ACC112 (cell line): Measurements from ENCODE around the gene RPEL1.

ENCODE experiments used
- H2AFZ ChIP-seq: fragments of 200-600 bp; sonication (generic); one replicate; pipeline ENCODE4 v1.6.0; 2017; ENCODE audit warnings: antibody characterized with exemption, low read length; ENCODE audit not compliant: unreplicated experiment
- H3K27ac ChIP-seq: fragments of 200-600 bp; sonication (generic); 2 replicates; pipeline ENCODE4 v1.5.1; 2014; ENCODE audit warnings: low read depth, mild to moderate bottlenecking, antibody characterized with exemption, low read length, moderate library complexity
- H3K27me3 ChIP-seq: fragments of 200-600 bp; sonication (generic); 2 replicates; pipeline ENCODE4 v1.6.1; 2014; ENCODE audit warnings: mild to moderate bottlenecking, antibody characterized with exemption, low read length, moderate library complexity, mixed read lengths; ENCODE audit not compliant: insufficient read depth
- H3K36me3 ChIP-seq: fragments of 200-600 bp; sonication (generic); 2 replicates; pipeline ENCODE4 v1.6.1; 2016; ENCODE audit warnings: mild to moderate bottlenecking, antibody characterized with exemption, low read length, moderate library complexity, mixed read lengths; ENCODE audit not compliant: insufficient read depth
- H3K4me1 ChIP-seq: fragments of 200-600 bp; sonication (generic); one replicate; pipeline ENCODE4 v1.6.1; 2016; ENCODE audit warnings: low read length, mixed read lengths; ENCODE audit not compliant: insufficient read depth, unreplicated experiment, control insufficient read depth
- H3K4me3 ChIP-seq: fragments of 200-600 bp; sonication (generic); 2 replicates; pipeline ENCODE4 v1.5.1; 2014; ENCODE audit warnings: mild to moderate bottlenecking, low read depth, low read length
- H3K79me2 ChIP-seq: fragments of 200-600 bp; sonication (generic); one replicate; pipeline ENCODE4 v1.6.0; 2016; ENCODE audit warnings: low read length; ENCODE audit not compliant: control insufficient read depth, unreplicated experiment, insufficient read depth

Gene RPEL1

DNA sequence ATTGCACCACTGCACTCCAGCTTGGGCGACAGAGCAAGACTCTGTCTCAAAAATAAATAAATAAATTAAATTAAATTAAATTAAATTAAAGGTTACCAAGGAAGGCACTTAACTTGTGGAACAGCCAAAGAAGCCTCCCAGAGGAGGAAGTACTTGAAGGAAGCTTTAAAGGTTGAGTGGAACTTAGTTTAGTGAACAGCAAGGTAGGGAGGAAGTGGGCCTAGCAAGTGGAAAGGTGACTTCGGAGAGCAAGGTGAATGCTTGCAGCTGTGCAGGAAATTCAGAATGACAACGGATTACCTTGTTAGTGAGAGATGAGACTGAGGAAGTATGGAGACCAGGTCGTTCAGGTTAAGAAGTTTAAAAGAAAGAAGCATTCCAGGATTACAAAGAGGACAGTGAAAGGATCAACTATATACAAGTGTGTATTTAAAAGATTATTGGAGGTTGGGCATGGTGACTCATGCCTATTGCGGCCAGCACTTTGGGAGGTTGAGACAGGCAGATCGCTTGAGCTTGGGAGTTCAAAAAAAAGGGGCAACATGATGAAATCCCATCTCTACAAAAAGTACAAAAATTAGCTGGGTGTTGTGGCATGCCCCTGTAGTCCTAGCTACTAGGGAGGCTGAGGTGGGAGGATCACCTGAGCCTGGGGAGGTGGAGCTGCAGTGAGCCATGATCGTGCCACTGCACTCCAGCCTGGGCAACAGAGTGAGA, 12.8 kb upstream of the RPEL1 start:
- H3K27ac ChIP-seq = no peak overlapping the region
- no peaks in the 10 kb centered on the region for H3K36me3 ChIP-seq
- H3K4me1 ChIP-seq = peaks cover 25% of the 10 kb centered on the region
- H3K4me3 ChIP-seq = no peak overlapping the region
- H2AFZ ChIP-seq = no peak overlapping the region
- H3K27me3 ChIP-seq = no peaks in the 10 kb centered on the region
- no peaks in the 10 kb centered on the region for H3K79me2 ChIP-seq

DNA sequence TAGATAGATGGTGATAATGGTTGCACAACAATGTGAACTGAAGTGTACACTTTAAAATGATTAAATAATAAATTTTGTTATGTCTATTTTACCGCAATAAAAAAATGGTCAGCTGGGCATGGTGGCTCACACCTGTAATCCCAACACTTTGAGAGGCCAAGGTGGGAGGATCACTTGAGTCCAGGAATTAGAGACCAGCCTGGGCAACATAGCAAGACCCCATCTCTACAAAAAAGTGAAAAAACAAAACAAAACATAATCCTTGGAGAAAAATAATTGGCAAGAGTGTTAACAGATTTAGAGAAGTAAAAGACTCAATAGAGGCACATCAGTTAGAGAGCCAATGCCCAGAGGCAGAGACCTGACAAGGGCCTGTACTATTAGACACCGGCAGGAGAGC, 9.9 kb upstream of the RPEL1 start:
- Histone ChIP-seq H3K79me2 (no peaks in the 10 kb centered on the region), H2AFZ (no peak overlapping the region), H3K27ac (no peak overlapping the region), H3K4me1 (peaks cover 24% of the 10 kb centered on the region), H3K27me3 (no peaks in the 10 kb centered on the region), H3K4me3 (no peak overlapping the region), H3K36me3 (no peaks in the 10 kb centered on the region)

DNA sequence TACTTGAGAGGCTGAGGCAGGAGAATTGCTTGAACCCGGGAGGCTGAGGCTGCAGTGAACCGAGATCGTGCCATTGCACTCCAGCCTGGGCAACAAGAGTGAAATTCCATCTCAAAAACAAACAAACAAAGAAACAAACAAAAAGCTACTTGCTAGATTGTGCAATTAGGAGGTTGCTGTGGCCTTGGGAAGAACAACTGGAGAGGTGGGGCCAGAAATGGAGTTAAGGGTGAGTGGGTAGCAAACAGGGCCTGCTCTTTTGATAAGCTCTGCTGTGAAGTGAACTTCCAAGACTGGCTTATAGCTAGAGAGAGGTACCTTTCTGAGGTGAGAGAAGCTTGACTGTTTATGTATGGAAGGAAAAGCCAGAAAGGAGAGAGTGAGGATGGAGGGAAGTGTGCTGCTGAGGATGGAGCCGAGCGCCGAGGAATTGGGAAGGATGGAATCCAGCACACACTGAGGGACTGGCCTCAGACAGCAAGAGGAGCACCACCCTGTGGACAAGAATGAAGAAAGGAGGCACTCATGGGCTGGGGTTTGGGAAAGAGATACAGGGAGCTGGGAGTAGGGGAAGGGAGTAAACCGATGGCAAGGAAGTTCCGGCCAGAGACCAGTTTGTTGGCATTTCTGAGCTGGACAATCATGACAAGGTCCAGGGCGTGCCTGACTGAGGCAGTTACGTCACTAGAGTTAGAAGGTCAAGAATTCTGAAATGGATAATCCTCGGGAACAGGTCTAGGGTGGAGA, 7.0 kb upstream of the RPEL1 start:
- Histone ChIP-seq H3K4me3 (no peak overlapping the region), H3K36me3 (no peaks in the 10 kb centered on the region), H2AFZ (peak overlapping the region; percentile 51), H3K27ac (peak overlapping the region; percentile 41; the same call in 1 of the 2 replicates), H3K27me3 (no peaks in the 10 kb centered on the region), H3K4me1 (peaks cover 19% of the 10 kb centered on the region), H3K79me2 (no peaks in the 10 kb centered on the region)

DNA sequence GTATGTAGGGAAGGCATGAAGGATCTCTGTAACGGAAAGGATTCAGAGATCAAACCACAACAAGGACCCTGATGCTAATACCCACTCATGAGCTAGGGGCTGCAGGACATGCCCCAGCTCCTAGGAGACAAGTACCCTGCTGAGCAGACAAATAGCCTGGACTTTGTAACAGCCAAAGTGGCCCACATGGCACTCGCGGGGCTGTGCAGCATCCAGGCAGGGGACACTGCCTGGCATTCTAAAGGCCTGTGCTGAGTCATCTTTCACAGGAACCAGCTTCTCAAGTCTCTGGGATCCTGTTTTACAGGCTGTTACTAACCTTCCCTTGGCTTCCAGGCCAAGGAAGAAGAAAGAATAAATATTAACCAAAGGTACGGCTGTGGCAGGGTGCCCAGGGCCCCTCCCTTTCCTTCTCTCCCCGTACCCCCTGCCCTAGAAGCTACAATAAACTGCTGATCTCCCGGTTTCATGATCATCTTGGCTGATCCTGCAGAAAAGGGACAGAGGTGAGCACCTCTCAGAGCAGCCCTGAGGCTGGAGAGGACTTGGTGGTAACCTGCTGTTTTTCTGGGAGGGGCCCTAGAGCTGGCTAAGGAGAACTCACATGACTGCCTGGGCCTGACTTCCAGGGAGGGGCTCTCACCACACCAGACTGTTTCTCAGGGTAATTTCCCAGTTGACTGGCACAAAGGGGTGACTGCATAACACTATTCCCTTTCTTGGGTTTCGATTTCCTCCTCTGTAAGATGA, 4.2 kb upstream of the RPEL1 start:
- Histone ChIP-seq H2AFZ (peak overlapping the region; percentile 96), H3K4me1 (peaks cover 19% of the 10 kb centered on the region), H3K36me3 (no peaks in the 10 kb centered on the region), H3K27me3 (no peaks in the 10 kb centered on the region), H3K4me3 (peak overlapping the region; percentile 41; the same call in 1 of the 2 replicates), H3K27ac (peak overlapping the region; percentile 71), H3K79me2 (no peaks in the 10 kb centered on the region)

DNA sequence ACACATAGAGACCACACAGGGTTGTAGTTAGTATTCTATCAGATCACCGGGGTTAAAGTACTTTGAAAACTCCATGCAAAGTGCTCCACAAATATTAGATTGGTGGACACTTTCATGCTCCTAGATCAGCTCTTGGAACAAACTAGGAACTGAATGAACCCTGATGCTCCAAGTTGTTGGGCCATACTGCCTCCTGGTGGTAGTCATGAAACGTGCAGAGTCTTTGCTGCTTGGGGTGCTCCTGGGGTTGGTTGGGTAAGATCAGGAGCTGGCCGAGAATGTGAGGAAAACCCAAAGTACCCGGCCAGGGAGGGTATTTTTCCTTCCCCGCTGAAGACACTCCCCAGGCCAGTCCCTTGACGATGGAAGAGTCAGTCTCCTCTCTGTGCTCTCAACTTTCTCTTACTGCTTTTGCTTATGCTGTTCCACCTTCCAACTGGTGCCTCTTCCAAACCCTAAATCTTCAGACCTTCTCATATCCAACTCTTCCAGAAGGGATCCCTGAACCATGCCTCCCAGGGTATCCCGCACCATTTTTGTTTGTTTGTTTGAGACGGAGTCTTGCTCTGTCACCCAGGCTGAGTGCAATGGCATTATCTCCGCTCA, 918 bp upstream of the RPEL1 start:
- Histone ChIP-seq H2AFZ (no peak overlapping the region), H3K4me1 (peaks cover 14% of the 10 kb centered on the region), H3K27me3 (no peaks in the 10 kb centered on the region), H3K4me3 (no peak overlapping the region), H3K79me2 (no peaks in the 10 kb centered on the region), H3K27ac (no peak overlapping the region), H3K36me3 (no peaks in the 10 kb centered on the region)

DNA sequence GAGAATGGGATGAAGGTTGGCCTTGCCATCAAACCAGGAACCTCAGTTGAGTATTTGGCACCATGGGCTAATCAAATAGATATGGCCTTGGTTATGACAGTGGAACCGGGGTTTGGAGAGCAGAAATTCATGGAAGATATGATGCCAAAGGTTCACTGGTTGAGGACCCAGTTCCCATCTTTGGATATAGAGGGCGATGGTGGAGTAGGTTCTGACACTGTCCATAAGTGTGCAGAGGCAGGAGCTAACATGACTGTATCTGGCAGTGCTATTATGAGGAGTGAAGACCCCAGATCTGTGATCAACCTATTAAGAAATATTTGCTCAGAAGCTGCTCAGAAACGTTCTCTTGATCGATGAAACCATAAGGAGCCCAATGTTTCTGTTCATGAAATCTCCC, 637 bp downstream of the RPEL1 start:
- H3K27ac ChIP-seq = no peak overlapping the region
- H3K4me1 ChIP-seq = peaks cover 11% of the 10 kb centered on the region
- H3K79me2 ChIP-seq = no peaks in the 10 kb centered on the region
- H3K27me3 ChIP-seq = no peaks in the 10 kb centered on the region
- no peak overlapping the region for H2AFZ ChIP-seq
- H3K4me3 ChIP-seq = no peak overlapping the region
- no peaks in the 10 kb centered on the region for H3K36me3 ChIP-seq

DNA sequence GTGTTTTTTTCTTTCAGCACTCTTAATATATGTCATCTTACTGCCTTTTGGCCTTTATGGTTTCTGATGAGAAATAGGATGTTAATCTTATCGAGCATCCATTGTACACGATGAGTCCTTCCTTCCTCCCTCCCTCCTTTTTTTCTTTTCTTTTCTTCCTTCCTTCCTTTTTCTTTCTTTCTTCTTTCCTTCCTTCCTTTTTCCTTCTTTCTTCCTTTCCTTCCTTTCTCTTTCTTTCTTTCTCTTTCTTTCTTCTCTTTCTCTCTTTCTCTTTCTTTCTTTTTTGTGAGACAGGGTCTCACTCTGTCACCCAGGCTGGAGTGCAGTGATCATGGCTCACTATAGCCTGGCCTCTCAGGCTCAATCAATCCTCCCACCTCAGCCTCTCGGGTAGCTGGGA, 8.4 kb downstream of the RPEL1 start:
- H3K4me1 ChIP-seq = peaks cover 4% of the 10 kb centered on the region
- no peak overlapping the region for H2AFZ ChIP-seq
- H3K27me3 ChIP-seq = no peaks in the 10 kb centered on the region
- H3K4me3 ChIP-seq = no peak overlapping the region
- H3K79me2 ChIP-seq = no peaks in the 10 kb centered on the region
- H3K36me3 ChIP-seq = no peaks in the 10 kb centered on the region
- no peak overlapping the region for H3K27ac ChIP-seq

DNA sequence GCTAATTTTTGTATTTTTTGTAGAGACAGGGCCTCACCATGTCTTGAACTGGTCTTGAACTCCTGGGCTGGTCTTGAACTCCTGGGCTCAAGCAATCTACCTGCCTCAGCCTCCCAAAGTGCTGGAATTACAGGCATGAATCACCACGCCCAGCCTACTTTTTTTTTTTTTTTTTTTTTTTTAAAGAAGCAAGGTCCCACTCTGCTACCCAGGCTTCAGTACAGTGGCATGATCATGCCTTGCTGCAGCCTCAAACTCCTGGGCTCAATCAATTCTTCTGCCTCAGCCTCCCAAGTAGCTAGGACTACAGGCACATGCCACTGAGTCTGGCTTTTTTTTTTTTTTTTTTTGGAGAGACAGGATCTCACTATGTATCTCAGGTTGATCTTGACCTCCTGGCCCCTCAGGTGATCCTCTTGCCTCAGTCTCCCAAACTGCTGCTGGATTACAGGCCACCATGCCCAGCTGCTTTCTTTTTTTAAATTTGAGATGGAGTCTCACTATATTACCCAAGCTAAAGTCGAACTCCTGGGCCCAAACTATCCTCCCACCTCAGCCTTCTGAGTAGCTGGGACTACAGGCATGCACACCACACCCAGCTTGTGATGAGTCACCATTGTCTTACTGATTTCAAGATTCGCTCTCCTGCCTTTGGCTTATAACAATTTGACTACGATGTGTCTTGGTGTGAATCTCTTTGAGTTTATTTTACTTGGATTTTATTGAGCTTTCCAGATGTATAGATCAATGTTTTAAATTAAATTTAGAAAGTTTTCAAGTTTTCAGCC, 9.0 kb downstream of the RPEL1 start:
- H2AFZ ChIP-seq = no peak overlapping the region
- no peak overlapping the region for H3K27ac ChIP-seq
- no peaks in the 10 kb centered on the region for H3K79me2 ChIP-seq

DNA sequence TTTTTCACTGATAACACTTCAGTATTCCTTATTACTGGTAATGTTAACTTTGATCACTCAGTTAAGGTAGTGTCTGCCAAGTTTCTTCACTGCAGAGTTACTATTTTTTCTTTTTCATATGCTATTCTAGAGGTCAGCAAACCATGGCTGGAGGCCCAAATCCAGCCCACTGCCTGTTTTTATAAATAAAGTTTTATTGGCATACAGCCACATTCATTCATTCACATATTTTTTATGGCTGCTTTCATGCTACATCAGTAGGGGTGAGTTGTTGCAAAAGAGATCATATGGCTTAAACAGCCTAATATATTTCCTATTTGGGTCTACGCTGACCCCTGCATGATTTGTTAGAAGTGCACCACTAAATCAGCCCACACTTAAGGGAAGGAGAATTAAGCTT, 10.9 kb downstream of the RPEL1 start:
- no peak overlapping the region for H2AFZ ChIP-seq
- no peak overlapping the region for H3K4me3 ChIP-seq
- H3K27me3 ChIP-seq = no peaks in the 10 kb centered on the region
- H3K27ac ChIP-seq = no peak overlapping the region
- H3K36me3 ChIP-seq = no peaks in the 10 kb centered on the region
- H3K79me2 ChIP-seq = no peaks in the 10 kb centered on the region
- H3K4me1 ChIP-seq = peaks cover 4% of the 10 kb centered on the region

More for the DNA sequence above, 9.0 kb downstream of the RPEL1 start:
- no peaks in the 10 kb centered on the region for H3K27me3 ChIP-seq
- H3K36me3 ChIP-seq = no peaks in the 10 kb centered on the region
- H3K4me1 ChIP-seq = peaks cover 4% of the 10 kb centered on the region
- no peak overlapping the region for H3K4me3 ChIP-seq

DNA sequence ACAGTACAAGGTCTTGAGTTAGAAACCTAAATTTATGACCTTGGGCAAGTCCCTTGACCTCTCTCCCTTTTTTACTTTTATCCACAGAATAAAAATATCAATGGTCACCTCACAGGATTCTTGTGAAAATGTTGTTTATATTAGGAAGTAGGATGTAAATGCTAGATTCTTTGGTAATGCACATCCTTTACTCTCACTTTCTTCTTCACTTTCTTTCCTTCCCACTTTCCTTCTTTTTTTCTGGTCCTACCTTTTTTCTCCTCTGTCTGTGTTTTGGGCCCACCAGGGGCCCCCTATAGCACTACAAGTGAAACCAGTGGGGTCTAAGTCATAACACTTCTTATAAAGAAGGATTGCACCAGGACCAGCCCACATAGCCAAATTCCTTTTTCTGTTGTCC, 12.1 kb downstream of the RPEL1 start:
- Histone ChIP-seq H3K27ac (no peak overlapping the region), H3K4me1 (peaks cover 4% of the 10 kb centered on the region), H3K4me3 (no peak overlapping the region), H3K27me3 (no peaks in the 10 kb centered on the region), H2AFZ (no peak overlapping the region), H3K79me2 (no peaks in the 10 kb centered on the region), H3K36me3 (no peaks in the 10 kb centered on the region)
